Measurements from ENCODE around the gene ZNF692. TPM values are rescaled to one million over a fixed set of nuclear protein-coding genes. Genes with fewer than 3 reads are reported as not detected.

ZNF692 gene
- total and polyA plus RNA-seq, 2 of the 13 experiments (the other 11 are each of a cell fraction or from before 2014, with no cell fraction given), result 27.3 to 45.8 TPM

DNA sequence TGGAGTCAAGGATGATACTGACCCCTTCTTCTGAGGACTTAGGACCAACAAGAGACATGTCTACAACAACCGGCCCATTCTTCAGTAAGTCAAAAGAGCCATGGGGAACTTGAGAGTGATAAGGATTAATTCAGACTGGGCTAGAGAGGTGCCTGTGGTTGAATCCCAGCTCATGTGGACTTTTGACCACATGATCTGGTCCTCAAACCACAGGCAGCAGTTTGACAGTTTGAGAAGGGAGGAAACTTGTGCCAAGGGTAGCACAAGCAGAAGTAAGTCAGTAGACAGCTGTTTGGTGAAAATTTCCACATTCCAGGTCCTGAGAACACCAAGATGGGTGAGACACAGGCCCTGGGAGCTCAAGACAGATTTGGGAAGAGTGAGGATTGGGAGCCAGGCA lies 53.0 kb downstream of the ZNF692 start:
- no TSS peak for BruUV-seq (replicated peaks)
- ATAC-seq (no peak), DNase-seq (ENCODE audit: low spot score) (no peak), FAIRE-seq (no peak)
- H3K4me3 ChIP-seq (replicated peaks in 1 of 3; ENCODE audit: insufficient read depth in 1 of 3, low read depth in 2 of 3, low read length in 3 of 3), result no peak overlapping the region
- no peak overlapping the region for H2AFZ ChIP-seq (ENCODE audit: low read length)
- intact Hi-C loops (cut with micrococcal nuclease; ENCODE audit: unreplicated experiment) (loop anchor here (5.0 kb wide), 1 partner anchor 54 kb away; no protein-coding TSS in a partner anchor), in situ Hi-C loops (cut with HindIII; ENCODE audit: extremely low pct_ligation_motif_present, low pct_unique_long_range_greater_than_20kb) (no loop called here)
- TF ChIP-seq ZNF501 (CRISPR knock-in tag; IDR thresholded peaks at IDR 0.05) (no peak), SSRP1 (CRISPR knock-in tag; IDR thresholded peaks at IDR 0.05) (no peak), ZNF512B (CRISPR knock-in tag; IDR thresholded peaks at IDR 0.05; ENCODE audit: borderline replicate concordance) (no peak), CEBPB (IDR thresholded peaks at IDR 0.05; ENCODE audit: borderline replicate concordance, low read depth, low read length) (no peak), FOXK1 (CRISPR knock-in tag; IDR thresholded peaks at IDR 0.05; ENCODE audit: borderline replicate concordance, low read depth) (no peak), SRSF4 (IDR thresholded peaks at IDR 0.05; ENCODE audit: low read depth, low read length, poor library complexity, severe bottlenecking) (no peak), KLF6 (CRISPR knock-in tag; IDR thresholded peaks at IDR 0.05) (no peak), ZNF230 (CRISPR knock-in tag; IDR thresholded peaks at IDR 0.05) (no peak), ZNF335 (CRISPR knock-in tag; IDR thresholded peaks at IDR 0.05) (no peak)
- TF ChIP-seq, protein P1, sequence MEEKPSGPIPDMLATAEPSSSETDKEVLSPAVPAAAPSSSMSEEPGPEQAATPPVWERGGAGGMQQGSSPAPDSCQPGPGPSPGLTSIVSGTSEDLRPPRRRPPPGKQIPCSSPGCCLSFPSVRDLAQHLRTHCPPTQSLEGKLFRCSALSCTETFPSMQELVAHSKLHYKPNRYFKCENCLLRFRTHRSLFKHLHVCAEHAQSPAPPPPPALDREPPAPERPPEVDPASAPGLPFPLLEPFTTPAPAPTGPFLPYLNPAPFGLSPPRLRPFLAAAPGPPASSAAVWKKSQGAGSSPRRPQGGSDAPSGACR (CRISPR knock-in tag; IDR thresholded peaks at IDR 0.05), result no peak
- TF ChIP-seq, protein P2, sequence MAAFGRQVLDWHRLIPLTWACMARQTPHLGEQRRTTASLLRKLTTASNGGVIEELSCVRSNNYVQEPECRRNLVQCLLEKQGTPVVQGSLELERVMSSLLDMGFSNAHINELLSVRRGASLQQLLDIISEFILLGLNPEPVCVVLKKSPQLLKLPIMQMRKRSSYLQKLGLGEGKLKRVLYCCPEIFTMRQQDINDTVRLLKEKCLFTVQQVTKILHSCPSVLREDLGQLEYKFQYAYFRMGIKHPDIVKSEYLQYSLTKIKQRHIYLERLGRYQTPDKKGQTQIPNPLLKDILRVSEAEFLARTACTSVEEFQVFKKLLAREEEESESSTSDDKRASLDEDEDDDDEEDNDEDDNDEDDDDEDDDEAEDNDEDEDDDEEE (CRISPR knock-in tag; IDR thresholded peaks at IDR 0.05), result no peak
- TF ChIP-seq, protein P3, sequence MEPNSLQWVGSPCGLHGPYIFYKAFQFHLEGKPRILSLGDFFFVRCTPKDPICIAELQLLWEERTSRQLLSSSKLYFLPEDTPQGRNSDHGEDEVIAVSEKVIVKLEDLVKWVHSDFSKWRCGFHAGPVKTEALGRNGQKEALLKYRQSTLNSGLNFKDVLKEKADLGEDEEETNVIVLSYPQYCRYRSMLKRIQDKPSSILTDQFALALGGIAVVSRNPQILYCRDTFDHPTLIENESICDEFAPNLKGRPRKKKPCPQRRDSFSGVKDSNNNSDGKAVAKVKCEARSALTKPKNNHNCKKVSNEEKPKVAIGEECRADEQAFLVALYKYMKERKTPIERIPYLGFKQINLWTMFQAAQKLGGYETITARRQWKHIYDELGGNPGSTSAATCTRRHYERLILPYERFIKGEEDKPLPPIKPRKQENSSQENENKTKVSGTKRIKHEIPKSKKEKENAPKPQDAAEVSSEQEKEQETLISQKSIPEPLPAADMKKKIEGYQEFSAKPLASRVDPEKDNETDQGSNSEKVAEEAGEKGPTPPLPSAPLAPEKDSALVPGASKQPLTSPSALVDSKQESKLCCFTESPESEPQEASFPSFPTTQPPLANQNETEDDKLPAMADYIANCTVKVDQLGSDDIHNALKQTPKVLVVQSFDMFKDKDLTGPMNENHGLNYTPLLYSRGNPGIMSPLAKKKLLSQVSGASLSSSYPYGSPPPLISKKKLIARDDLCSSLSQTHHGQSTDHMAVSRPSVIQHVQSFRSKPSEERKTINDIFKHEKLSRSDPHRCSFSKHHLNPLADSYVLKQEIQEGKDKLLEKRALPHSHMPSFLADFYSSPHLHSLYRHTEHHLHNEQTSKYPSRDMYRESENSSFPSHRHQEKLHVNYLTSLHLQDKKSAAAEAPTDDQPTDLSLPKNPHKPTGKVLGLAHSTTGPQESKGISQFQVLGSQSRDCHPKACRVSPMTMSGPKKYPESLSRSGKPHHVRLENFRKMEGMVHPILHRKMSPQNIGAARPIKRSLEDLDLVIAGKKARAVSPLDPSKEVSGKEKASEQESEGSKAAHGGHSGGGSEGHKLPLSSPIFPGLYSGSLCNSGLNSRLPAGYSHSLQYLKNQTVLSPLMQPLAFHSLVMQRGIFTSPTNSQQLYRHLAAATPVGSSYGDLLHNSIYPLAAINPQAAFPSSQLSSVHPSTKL (CRISPR knock-in tag; IDR thresholded peaks at IDR 0.05), result no peak
- WGBS (ENCODE audit: low lambda C conversion rate), result 57% methylated on average over 1 of the region's 1 CpG
- no peaks in the 10 kb centered on the region for H3K79me2 ChIP-seq (ENCODE audit: insufficient read depth, low read length)
- H3K4me1 ChIP-seq (ENCODE audit: insufficient read depth, low read length), result peaks cover 28% of the 10 kb centered on the region
- no peaks in the 10 kb centered on the region for H3K9me3 ChIP-seq (ENCODE audit: low read length)
- no peak overlapping the region for H3K4me2 ChIP-seq (ENCODE audit: low read depth, low read length)
- no peak overlapping the region for H3K27ac ChIP-seq (ENCODE audit: extremely low read length, insufficient read depth, low read length)
- H3K9ac ChIP-seq (ENCODE audit: insufficient read depth, low read depth, low read length), result no peak overlapping the region
- CTCF ChIA-PET (ENCODE audit: low intra/inter-chr PET ratio, low total read pairs), result interaction anchor here (3.6 to 4.1 kb wide), 2 partner anchors 109 to 183 kb away, joined by 33 to 40 read pairs; no protein-coding TSS in a partner anchor
- H4K20me1 ChIP-seq (ENCODE audit: insufficient read depth, low read length), result no peaks in the 10 kb centered on the region
- H3K27me3 ChIP-seq (ENCODE audit: control insufficient read depth in 1 of 2, insufficient read depth in 2 of 2, low read length in 2 of 2), result no peaks in the 10 kb centered on the region; a peak in 1 of 5 replicates
- H3K36me3 ChIP-seq (replicated peaks in 1 of 2; ENCODE audit: control insufficient read depth in 1 of 2, insufficient read depth in 2 of 2, low read length in 2 of 2), result no peaks in the 10 kb centered on the region
- POLR2A ChIA-PET, result interaction anchor here (1.0 to 1.6 kb wide), 2 partner anchors 16 to 48 kb away, joined by 3 to 7 read pairs; no protein-coding TSS in a partner anchor

Data from HepG2 (cell line).